H9 (cell line): ENCODE results near the gene TRAF5. TPM values are rescaled to one million over a fixed set of nuclear protein-coding genes. Genes with fewer than 3 reads are reported as not detected.

Source experiments
- DNase-seq: peaks from one replicate; pipeline ENCODE4 v3.0.0-alpha.2; 2017
- H2AFZ ChIP-seq: one replicate; pipeline ENCODE4 v1.6.1; 2013; ENCODE audit warnings: mild to moderate bottlenecking, low read length, control low read depth, moderate library complexity
- H2AK5ac ChIP-seq: 2 replicates; pipeline ENCODE4 v1.6.1; 2013; ENCODE audit warnings: low read length, control low read depth, mixed read lengths; ENCODE audit not compliant: insufficient read length
- H2BK120ac ChIP-seq: one replicate; pipeline ENCODE4 v1.6.1; 2013; ENCODE audit warnings: low read depth, mild to moderate bottlenecking, low read length, control low read depth, inconsistent platforms; ENCODE audit not compliant: poor library complexity, severe bottlenecking
- H2BK12ac ChIP-seq: 2 replicates; pipeline ENCODE4 v1.6.1; 2013; ENCODE audit warnings: low read length, control low read depth, mixed read lengths, low read depth; ENCODE audit not compliant: insufficient read length
- H2BK15ac ChIP-seq: 2 replicates; pipeline ENCODE4 v1.6.1; 2013; ENCODE audit warnings: low read depth, low read length, control low read depth
- H2BK20ac ChIP-seq: one replicate; pipeline ENCODE4 v1.6.1; 2013; ENCODE audit warnings: low read depth, mild to moderate bottlenecking, low read length, control low read depth, inconsistent platforms; ENCODE audit not compliant: poor library complexity, severe bottlenecking
- H2BK5ac ChIP-seq: 2 replicates; pipeline ENCODE4 v1.6.1; 2013; ENCODE audit warnings: low read length, control low read depth, mixed read lengths; ENCODE audit not compliant: insufficient read length
- H3K14ac ChIP-seq: 2 replicates; pipeline ENCODE4 v1.6.1; 2013; ENCODE audit warnings: low read length, control low read depth; ENCODE audit not compliant: insufficient read depth
- H3K18ac ChIP-seq: 2 replicates; pipeline ENCODE4 v1.6.1; 2013; ENCODE audit warnings: low read depth, mild to moderate bottlenecking, mixed read lengths, low read length, control low read depth; ENCODE audit not compliant: insufficient read length
- H3K23ac ChIP-seq: 2 replicates; pipeline ENCODE4 v1.6.1; 2013; ENCODE audit warnings: low read length, control low read depth, mixed read lengths, low read depth; ENCODE audit not compliant: insufficient read length
- H3K23me2 ChIP-seq: 2 replicates; pipeline ENCODE4 v1.6.1; 2013; ENCODE audit warnings: low read depth, mild to moderate bottlenecking, mixed read lengths, low read length, control low read depth; ENCODE audit not compliant: insufficient read length, poor library complexity, severe bottlenecking
- H3K27ac ChIP-seq: 2 replicates; pipeline ENCODE4 v1.5.1; 2013; ENCODE audit warnings: low read length, control low read depth, mixed read lengths, low read depth; ENCODE audit not compliant: insufficient read length
- H3K27me3 ChIP-seq: 2 replicates; pipeline ENCODE4 v1.6.1; 2013; ENCODE audit warnings: low read length, control low read depth, inconsistent platforms; ENCODE audit not compliant: insufficient read depth
- H3K4ac ChIP-seq: 2 replicates; pipeline ENCODE4 v1.6.1; 2013; ENCODE audit warnings: low read depth, mild to moderate bottlenecking, control low read depth, inconsistent platforms, low read length, moderate library complexity
- H3K4me1 ChIP-seq: 2 replicates; pipeline ENCODE4 v1.6.1; 2013; ENCODE audit warnings: low read length, control low read depth, inconsistent platforms; ENCODE audit not compliant: insufficient read depth
- H3K4me2 ChIP-seq: 2 replicates; pipeline ENCODE4 v1.6.1; 2013; ENCODE audit warnings: low read length, control low read depth, mixed read lengths; ENCODE audit not compliant: insufficient read length, insufficient read depth
- H3K56ac ChIP-seq: 2 replicates; pipeline ENCODE4 v1.6.1; 2013; ENCODE audit warnings: low read depth, mild to moderate bottlenecking, mixed read lengths, low read length, control low read depth; ENCODE audit not compliant: insufficient read length
- H3K79me1 ChIP-seq: 2 replicates; pipeline ENCODE4 v1.6.1; 2013; ENCODE audit warnings: low read depth, mild to moderate bottlenecking, moderate library complexity, low read length, control low read depth, inconsistent platforms; ENCODE audit not compliant: insufficient read depth, poor library complexity, severe bottlenecking
- H3K79me2 ChIP-seq: 2 replicates; pipeline ENCODE4 v1.6.1; 2013; ENCODE audit warnings: low read length, control low read depth, inconsistent platforms; ENCODE audit not compliant: insufficient read depth
- H3K9ac ChIP-seq: 2 replicates; pipeline ENCODE4 v1.6.1; 2013; ENCODE audit warnings: low read length, control low read depth, mixed read lengths; ENCODE audit not compliant: insufficient read length; ENCODE audit errors: extremely low read depth
- H3K9me3 ChIP-seq: one replicate; pipeline ENCODE4 v1.6.1; 2013; ENCODE audit warnings: low read depth, low read length, inconsistent platforms; ENCODE audit not compliant: control insufficient read depth
- H3T11ph ChIP-seq: one replicate; pipeline ENCODE4 v1.6.1; 2013; ENCODE audit warnings: mild to moderate bottlenecking, low read length, control low read depth, inconsistent platforms
- H4K20me1 ChIP-seq: one replicate; pipeline ENCODE4 v1.6.1; 2013; ENCODE audit not compliant: control insufficient read depth, insufficient read length, insufficient read depth
- H4K5ac ChIP-seq: 2 replicates; pipeline ENCODE4 v1.6.1; 2013; ENCODE audit warnings: low read depth, mild to moderate bottlenecking, mixed read lengths, low read length, control low read depth; ENCODE audit not compliant: insufficient read length
- H4K8ac ChIP-seq: replicated peaks from 2 replicates; pipeline ENCODE4 v1.6.1; 2013; ENCODE audit warnings: low read length, control low read depth, mixed read lengths, low read depth; ENCODE audit not compliant: insufficient read length
- H4K91ac ChIP-seq: 2 replicates; pipeline ENCODE4 v1.6.1; 2013; ENCODE audit warnings: low read depth, mild to moderate bottlenecking, moderate library complexity, mixed read lengths, low read length, control low read depth; ENCODE audit not compliant: insufficient read length
- H3K27ac Mint-ChIP-seq, 3 experiments: 2 replicates in 2 of 3; 3 replicates in 1 of 3; pipeline ENCODE4 v1.8.0; 2020 to 2021; ENCODE audit warnings: mixed read lengths in 3 of 3, mild to moderate bottlenecking in 1 of 3, moderate library complexity in 1 of 3
- H3K27me3 Mint-ChIP-seq: 2 replicates; pipeline ENCODE4 v1.8.0; 2021; ENCODE audit warnings: low read depth, mild to moderate bottlenecking, moderate library complexity, mixed read lengths
- H3K36me3 Mint-ChIP-seq, 3 experiments: 2 replicates in 2 of 3; 3 replicates in 1 of 3; pipeline ENCODE4 v1.8.0; 2020 to 2021; ENCODE audit warnings: low read depth in 3 of 3, mixed read lengths in 3 of 3; ENCODE audit not compliant: insufficient read depth in 1 of 3
- H3K4me1 Mint-ChIP-seq, 2 experiments: 2 replicates each; pipeline ENCODE4 v1.8.0; 2020; ENCODE audit warnings: mixed read lengths in 2 of 2
- H3K4me3 Mint-ChIP-seq, 2 experiments: 2 replicates in 1 of 2; 3 replicates in 1 of 2; pipeline ENCODE4 v1.8.0; 2020 to 2021; ENCODE audit warnings: mild to moderate bottlenecking in 2 of 2, mixed read lengths in 2 of 2, moderate library complexity in 1 of 2
- H3K9me3 Mint-ChIP-seq, 2 experiments: 2 replicates in 1 of 2; 3 replicates in 1 of 2; pipeline ENCODE4 v1.8.0; 2020; ENCODE audit warnings: mild to moderate bottlenecking in 2 of 2, mixed read lengths in 2 of 2, moderate library complexity in 1 of 2
- CTCF ChIP-seq: fragments of 200-600 bp; sonication (generic); conservative IDR thresholded peaks from 3 replicates; pipeline ENCODE4 v1.8.0; 2021; ENCODE audit warnings: antibody characterized with exemption, mild to moderate bottlenecking
- WGBS: extraction: QIAGEN DNeasy Blood & Tissue Kit; methylation state at CpG from one replicate; pipeline ENCODE4 v1.1.7; 2013; ENCODE audit warnings: missing lambda C conversion rate, low lambda C conversion rate, mixed read lengths; ENCODE audit not compliant: insufficient read length; ENCODE audit errors: extremely low coverage; 5-methylcytosine and 5-hydroxymethylcytosine counted together
- total RNA-seq: library from RNA; stranded (reverse); gene quantifications from 2 replicates; pipeline ENCODE4 v1.2.1, GENCODE V29; 2021

TRAF5 gene
- total RNA-seq, 1 experiment from 2014 or later = 19.1 TPM

- Histone ChIP-seq H3K9ac (no peak overlapping the region), H2BK120ac (no peak overlapping the region), H4K91ac (no peak overlapping the region), H2AFZ (no peak overlapping the region), H3K79me1 (no peaks in the 10 kb centered on the region), H3K9me3 (no peaks in the 10 kb centered on the region), H3K4me2 (no peak overlapping the region), H3K23ac (no peak overlapping the region), H2BK5ac (no peak overlapping the region), H2BK20ac (no peak overlapping the region), H4K20me1 (no peaks in the 10 kb centered on the region), H4K8ac (no peak overlapping the region), H3T11ph (no peak overlapping the region), H3K23me2 (no peaks in the 10 kb centered on the region), H3K4me1 (no peaks in the 10 kb centered on the region), H2BK12ac (no peak overlapping the region), H2BK15ac (no peak overlapping the region), H3K14ac (no peak overlapping the region), H3K79me2 (no peaks in the 10 kb centered on the region), H3K27ac (no peak overlapping the region), H3K18ac (no peak overlapping the region), H3K27me3 (no peaks in the 10 kb centered on the region), H3K56ac (no peak overlapping the region), H2AK5ac (no peak overlapping the region), H4K5ac (no peak overlapping the region), H3K4ac (no peak overlapping the region)
- Mint-ChIP-seq H3K9me3 (no peaks in the 10 kb centered on the region), H3K27ac (no peak overlapping the region), H3K27me3 (no peaks in the 10 kb centered on the region), H3K4me1 (peaks cover 3 to 10% of the 10 kb centered on the region in 2 experiments; a peak in 2 of 4 replicates), H3K4me3 (no peak overlapping the region), H3K36me3 (peaks cover 12 to 26% (median 24%) of the 10 kb centered on the region in 3 experiments; a peak in 6 of 7 replicates)
- no peak for DNase-seq
- TF ChIP-seq CTCF = no peak
- no CpG with 5 or more reads among the region's 3 CpGs for WGBS
Observed at GRCh38 chr1:211309617-211310016, 17.0 kb upstream of the TRAF5 start.
